HG03558 (cell line): ENCODE results near the gene RAB34.

Experiments
- ATAC-seq: cut with Tn5 transposase; IDR thresholded peaks from one replicate; pipeline ENCODE4 v1.9.1; 2021; ENCODE audit warnings: moderate number of reproducible peaks; ENCODE audit not compliant: unreplicated experiment; ENCODE audit errors: extremely low read depth

The RAB34 gene

DNA sequence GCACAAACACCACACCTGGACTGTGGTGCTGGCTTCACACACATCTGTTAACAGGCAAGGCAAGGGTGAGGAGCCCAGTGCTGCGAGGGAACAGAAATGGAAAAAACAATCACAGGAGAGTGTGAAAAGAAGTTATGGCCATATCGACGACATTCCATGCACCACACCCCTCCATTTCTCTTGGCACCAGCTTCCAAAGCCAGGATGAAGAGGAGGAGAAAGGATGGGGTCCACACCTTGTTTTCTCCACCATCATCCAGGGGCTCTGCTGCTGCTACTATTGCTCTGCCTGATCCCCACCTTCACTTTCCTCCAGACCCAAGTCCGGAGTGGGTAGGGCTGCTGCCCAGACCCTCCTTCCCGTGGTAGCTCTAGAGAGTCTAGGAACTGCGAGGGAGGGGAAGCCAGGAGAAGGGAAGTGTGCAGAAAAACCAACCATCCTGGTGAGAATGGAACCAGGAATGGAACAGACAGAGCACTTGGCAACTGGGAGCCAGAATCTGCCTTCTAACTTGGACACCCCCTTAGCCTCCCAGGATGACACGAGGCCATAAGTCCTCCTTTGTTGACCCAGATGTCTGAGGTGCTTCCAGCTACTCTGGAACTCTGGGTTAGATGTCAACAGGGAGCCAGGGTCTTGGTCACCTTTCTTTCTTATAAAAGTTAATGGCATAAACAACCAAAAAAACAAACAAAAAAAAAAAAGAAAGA, 4.8 kb downstream of the RAB34 start:
- no peak for ATAC-seq

DNA sequence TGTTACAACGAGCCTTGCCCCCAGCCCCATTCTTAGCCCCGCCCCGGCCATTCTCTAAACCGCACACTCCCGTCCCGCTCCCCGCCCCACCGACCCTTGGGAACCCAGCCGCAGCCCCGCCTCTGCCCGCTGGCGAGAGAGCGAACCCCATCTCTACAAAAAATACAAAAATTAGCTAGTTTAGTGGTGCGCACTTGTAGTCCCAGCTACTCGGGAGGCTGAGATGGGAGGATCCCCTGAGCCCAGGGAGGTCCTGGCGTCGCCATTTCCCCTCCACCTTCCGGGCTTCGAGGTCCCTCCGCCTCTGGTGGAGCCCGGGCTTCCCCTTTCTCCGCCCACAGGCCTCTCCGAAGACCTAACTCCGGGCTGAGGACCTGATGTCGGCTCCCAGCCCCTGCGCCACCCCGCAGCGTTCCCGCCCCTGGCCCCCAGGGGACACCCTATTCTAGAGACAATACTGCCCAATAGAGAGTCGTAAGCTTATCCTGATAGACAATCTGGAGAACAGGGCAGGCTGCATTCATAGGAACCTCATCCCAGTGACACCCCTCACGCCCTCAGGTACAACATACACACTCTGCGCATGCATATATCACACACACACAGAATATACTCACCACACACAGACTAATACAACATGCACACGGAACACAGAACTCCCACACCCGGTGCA, 5.5 kb downstream of the RAB34 start:
- no peak for ATAC-seq

DNA sequence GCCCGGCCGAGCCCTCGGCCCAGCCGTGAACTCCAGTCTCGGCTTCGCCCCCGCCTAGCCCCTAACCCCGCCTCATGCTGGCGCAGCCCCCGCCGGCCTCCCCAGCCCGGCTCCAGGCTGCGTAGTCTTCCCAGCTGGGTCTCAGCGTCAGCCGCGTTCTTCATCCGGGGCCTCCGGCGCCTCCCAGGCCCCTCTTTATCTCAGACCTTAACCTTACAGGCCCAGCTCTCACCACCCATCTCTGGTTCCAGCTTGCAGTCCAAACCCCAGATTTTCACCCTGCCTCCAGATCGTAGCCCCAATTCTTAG, 6.0 kb downstream of the RAB34 start, which contains the start of gene PROCA1:
TSS of gene PROCA1 (minus strand) at position 166 of the 309 bp plus-strand sequence. CDS start 228 bp downstream, outside the sequence.
- no peak for ATAC-seq

DNA sequence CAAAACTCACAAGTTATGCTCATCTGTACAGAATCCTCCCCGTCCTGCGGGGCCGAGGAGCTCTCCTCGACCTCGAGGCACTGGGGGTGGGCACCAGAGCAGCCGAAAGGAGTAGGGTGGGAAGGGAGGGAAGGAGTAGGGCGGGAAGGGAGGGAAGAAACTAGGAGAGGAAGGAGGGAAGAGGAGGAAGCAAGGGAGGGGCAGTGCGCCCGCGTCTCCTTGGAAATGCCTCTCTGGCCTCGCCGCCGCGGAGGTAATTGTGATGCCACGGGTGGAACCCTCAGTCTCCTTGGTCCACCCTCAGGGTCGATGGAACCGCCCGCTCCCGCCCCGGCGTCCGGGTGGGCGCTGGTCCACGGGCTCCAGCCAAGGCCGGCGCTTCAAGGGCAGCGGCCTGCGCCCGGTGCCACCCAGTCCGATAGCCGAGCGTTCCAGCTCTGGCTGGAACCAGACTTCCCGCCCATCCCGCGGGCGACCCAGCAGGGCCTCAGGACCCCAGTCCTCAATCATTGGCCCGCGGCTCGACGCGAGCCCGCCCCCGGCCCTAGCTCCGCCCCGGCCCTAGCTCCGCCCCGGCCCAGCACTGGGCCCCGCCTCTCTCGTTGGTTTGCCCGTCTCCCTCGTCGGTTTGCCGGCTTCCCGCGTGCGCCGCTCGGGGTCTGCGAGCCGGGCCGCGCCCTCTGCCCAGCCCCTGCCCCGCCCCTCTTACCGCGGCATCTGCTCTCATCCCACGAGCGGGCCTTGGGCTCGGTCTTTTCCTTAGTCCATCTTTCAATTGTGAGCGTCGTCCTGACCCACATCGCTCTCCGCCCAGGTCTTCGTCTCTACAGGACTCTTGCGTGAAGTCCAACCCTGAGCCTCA, 6.6 kb downstream of the RAB34 start:
- peak; percentile 41 for ATAC-seq

DNA sequence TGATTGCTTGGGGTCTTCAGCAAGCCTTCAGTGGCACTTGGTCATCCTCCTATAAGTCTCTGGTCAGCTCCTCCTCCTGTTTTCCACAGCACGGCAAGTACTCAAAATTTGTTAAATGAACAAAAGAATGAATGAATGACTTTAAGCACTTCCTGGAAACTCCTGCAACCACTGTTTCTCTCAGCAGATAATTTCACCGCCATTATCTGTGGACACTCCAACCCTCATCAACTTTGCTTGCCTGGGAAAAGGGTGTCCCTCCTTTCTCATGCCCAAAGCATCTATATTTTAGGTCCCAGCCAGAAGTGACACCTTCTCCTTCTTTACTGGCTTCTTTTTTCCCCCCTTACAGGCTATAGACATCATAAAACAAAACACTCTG, 10.3 kb downstream of the RAB34 start:
- ATAC-seq = no peak

DNA sequence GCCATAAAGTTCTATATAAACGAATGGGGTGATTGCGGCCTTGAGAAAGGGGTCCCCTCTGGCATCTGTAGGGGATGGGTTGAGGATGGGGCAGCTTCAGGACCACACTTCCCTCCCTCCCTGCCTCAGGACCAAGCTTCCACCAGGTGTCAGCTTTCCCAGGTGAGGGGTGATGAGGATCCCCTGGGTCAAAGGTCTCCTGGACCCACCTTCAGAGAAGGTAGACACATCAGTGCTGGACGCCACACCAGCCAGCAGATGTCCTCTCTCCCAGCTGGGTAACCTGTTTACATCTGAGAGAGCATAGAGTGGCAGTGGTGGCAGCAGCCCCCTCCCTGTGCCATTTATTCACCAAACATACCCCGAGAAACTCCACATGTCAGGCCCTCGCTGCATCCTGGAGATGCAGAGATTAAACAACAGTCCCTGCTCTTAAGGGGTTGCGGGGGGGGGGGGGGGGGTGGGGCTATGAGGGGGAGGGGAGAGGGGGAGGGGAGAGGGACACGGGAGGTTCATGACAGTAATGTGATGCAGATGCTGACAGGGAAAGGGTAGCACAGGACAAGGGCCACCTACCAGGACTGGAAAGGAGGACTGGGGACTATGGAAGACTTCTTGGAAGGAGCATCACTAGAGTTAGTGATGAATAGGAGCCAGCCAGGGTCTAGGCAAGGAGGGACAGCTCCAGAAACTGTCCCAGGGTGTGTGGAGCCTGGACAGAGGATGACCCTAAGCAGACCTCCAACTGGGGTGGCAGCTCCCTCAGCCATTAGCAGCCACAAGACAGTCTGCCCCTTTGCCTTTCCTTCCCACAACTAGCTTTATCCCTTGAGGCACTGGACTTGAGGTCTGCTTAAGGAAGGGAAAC, 11.0 kb downstream of the RAB34 start:
- no peak for ATAC-seq

DNA sequence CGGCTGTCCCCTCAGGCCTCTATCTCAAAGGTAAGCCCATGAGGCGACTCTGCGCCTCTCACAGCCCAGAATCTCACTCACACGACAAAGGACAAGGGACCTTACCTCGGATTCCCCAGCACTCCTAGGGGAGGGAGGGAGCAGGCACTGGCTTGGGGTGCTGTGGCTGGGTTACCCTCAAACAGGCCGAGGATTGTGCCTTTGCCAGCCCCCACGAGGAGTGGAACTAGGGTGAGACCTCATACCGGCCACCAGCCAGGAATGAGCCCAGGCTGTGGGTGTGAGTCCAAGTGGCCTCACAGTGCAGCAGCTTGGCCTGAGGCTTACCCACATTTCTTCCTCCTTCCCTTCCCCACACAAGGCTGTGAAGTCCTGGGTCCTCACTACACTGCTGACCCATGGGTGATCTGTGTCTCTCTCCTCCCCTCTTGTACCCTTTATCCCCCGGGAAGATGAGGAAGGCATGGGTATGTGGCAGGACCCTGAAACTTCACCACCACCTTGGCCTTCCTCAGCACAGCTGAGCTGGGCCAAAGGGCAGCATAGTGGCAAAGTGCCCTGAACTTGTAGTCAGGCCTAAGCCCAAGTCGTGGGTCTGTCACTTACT, 11.8 kb downstream of the RAB34 start:
- ATAC-seq = no peak

DNA sequence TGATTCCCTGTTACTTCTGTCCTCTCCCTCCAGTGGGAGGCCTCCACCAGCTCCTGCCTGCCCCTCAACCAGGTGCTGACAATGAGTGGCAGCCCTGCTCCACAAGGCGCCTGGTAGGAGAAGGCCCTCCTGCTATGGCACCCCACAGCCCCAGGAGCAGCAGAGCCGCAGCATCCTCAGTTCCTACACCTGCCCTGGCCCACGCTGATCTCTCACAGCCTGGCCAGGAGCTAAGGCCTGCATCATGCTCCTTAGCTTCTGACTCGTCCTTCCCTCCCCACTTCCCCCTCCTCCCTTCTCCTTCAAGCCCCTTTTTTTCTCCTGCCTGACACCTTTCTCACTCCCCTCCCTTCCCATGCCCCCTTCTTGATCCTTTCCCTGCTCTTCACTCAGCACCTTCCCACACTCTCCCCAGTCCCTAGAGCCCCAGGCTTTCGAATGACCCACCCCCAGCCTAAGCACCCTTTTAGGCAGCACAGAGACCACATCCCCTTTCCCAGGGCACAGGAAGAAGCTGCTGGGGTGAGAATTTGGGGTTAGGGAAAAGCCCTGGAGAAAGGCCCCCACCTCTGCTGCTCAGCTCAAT, 12.5 kb downstream of the RAB34 start:
- ATAC-seq = no peak

DNA sequence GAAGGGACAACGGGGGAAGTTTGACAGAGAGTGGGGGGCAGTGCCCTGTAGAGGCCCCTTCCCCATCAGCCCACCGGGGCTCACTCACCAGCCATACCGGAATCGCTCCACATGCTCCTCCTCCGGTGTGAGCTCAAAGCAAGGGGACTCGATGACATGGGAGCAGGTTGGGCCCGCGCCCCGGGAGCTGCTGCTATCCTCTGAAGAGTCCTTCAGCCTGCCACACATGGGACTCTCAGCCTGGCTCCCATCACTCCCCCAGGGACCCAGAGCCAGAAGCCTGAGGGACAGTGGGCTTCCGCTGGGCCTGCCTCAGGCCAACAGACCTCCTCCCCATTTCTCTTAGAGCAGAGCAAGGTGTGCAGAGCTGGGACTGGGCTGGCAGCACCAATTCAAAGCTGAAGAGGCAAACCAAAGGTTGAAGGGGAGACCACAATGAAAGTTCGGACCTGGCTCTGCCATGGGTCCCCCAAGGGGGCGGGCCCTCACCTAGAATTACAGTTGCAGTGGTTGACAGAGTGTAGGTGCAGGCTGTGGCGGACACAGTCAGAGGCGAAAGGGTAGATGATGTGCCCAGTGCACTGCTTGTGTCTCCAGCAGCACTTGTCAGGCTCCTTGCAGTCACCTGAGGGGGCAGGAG, 13.3 kb downstream of the RAB34 start:
- ATAC-seq = no peak

DNA sequence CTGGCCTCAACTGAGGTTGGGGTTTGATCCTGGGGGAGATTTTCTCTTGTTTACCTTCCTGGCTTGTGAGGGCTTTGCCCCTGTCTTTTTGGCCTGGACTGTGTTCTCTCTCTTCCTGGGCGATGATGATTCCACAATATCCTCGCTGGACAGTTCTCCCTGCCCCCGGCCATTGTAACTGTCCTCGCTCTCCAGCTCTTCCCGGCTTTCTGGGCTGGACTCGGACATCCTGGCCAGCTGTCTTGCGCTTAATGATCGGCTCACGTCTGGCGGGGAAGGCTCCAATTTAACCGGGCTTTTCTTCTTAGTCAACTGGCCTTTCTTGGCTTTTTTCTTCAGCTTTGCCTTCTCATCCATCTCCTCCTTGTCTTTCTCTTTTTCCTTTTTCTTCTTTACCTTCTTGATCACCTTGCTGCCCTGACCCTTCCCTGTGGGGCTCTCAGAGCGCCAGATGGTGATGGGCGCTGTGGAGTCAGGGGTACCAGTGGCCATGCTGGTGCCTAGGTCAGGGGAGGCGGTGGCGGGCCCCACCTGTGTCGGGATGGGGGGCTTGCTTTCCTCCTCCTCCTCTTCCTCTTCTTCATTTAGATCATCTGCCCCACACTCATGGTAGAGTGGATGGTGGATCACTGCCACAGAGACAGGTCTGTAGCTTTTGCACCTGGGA, 14.0 kb downstream of the RAB34 start:
- ATAC-seq = no peak

DNA sequence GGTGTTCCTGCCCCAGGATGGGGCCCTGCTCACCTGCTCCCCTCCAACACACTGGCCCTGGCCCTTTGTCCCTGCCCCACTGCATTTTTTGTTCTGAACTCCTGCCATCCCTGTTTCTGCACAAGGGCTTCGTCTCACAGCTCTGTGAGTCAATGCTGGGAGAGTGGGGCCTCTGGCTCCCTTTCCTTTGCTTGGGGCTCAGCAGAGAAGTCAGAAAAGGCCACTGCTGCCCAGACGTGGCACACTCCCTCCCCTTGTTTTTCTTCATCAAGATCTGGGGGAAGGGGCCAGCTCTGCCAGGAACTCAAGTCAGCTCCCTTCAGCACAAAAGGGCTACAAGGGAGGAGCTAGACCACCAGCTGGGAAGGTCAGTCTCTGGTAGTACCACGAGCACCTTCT, 14.9 kb downstream of the RAB34 start:
- no peak for ATAC-seq

DNA sequence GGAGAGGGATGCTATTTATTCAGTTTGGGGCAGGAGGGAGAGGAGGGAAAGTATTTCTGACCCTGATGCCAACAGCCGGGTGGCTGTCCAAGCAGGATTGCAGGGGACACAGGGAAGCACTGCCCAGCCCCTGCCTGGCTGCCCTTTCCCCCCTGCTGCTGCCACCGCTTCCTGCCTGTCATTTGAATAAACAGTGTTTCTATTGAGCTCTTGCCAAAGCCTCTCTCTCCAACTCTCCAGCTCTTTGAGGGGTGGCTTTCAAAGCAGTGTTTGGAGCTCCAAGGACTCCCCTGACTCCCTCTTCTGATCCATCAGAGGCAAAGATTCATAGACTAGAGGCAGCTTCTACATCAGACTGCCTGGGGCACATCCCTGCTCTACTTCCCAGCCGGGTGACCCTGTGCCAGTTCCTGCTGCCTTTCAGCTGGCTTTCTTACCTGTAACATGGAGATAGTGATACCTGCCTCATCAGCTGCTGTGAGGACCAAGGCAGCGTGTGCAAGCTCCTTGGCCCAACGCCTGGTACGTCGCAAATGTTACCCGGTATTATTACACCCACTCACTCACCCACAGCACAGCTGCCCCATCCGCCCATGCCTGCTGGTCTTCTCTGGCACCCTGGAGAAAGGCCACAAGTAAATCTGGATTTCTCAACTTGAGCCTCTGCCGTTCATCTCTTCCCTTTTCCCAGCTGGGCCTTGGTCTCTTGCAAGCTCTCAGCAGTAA, 15.5 kb downstream of the RAB34 start:
- no peak for ATAC-seq

DNA sequence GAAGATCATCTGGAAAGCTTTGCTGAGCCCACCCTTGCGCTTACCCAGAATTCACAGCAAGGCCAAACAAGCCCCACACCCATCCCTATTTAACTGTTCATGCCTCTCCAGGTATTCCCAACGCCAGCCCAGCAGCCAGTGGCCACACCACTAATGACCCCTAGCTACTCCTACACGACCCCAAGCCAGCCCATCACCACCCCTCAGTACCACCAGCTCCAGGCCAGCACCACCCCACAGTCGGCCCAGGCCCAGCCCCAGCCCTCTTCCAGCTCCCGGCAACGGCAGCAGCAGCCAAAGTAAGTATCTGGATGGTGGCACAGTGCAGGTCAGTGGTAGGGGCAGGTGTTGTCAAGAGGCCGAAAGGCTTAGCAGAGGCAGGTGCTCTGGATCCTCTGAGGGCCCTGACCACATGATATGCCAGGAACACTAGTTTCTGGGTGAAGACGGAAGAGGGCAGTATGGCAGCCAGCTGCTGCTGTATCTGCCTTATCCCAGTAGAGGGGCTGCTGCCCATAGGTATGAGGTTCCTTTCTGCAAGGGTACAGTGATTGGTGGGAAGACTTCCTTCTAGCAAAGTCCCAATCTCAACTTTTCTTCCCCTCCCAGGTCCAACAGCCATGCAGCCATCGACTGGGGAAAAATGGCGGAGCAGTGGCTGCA, 16.7 kb downstream of the RAB34 start:
- no peak for ATAC-seq

DNA sequence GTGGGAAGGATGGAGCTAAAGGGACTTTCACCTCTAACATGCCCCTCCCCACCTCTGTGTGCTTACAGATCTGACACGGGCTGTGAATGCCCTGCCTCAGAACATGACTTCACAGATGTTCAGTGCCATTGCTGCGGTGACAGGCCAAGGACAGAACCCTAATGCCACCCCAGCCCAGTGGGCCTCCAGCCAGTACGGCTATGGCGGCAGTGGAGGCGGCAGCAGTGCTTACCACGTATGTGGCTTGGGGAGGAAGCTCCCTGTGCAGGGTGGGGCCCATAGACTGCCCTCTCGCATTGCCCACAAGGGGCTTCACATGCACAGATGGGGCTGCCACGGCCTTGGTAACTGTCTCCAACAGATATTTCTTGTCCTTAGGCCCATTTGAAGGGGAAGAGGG, 17.4 kb downstream of the RAB34 start:
- ATAC-seq = no peak

DNA sequence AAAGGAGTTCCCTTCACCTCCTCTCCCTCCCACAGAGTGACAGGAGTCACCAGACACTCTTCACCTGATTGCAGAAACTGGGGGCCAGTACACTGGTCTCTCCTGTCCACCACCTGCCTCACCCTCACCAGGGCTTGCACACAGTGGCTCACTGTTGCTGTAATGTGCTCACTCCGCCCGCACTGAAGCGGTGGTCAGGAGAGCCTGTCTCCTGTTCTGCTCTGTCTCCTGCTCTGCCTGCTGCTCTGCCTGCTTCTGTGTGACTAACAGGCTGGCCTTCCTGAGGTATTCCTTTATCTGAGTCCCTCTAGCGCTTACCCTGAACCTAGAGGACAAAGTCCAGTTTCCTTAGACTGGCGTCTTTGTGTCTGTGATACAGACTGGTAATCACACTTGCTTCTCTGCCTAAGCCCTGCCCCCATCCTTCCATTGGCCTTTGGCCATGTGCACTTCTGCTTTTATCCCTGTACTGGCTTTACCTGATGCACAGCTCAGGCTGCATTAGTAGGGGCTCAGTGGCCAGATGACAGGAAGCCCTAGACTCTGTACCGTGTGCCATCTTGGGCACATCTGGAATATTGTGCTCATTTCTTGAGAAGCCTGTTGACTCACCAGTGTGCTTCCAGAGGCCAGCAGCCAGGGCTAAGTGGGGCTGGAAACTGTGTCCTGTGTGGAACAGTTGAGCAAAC, 19.3 kb downstream of the RAB34 start:
- ATAC-seq = no peak

DNA sequence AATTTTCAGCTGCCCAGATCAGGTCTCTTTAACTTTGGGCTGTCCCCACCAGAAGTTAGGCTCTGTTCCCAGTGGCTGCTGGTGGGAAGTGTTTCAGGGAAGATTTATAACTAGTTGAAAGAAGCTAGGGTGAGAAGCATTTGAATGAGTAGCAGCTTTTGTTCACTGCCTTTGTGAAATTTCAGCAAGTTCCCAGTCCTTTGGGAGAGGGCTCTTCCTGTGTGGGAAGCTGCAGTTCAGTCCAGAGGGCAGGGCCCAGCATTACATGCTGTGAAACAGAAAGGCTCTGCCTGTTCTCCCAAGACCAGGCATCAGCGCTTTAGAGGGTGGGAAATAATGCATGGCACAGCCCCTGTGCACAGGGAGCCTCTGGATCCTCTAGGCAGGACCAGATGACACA, 23.8 kb downstream of the RAB34 start:
- ATAC-seq = no peak

DNA sequence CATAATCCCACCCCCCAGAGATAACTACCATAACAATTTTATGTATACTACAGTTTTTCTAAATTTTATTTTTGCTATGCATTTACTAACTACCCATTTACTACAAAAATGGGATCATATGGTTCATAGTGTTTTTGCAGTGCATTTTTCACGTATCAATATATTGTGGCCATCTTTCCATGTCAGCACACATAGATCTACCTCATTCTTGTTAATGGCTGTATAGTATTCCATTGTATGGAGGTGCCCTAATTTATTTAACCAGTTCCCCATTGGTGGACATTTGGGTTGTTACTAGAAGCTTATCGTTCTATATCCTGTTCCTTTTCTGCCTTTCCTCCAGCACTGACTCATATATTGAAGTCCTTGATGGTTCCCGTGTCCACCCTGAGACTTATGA, 28.7 kb downstream of the RAB34 start:
- no peak for ATAC-seq
